ENCODE data around the gene ERC2.

Gene ERC2

DNA sequence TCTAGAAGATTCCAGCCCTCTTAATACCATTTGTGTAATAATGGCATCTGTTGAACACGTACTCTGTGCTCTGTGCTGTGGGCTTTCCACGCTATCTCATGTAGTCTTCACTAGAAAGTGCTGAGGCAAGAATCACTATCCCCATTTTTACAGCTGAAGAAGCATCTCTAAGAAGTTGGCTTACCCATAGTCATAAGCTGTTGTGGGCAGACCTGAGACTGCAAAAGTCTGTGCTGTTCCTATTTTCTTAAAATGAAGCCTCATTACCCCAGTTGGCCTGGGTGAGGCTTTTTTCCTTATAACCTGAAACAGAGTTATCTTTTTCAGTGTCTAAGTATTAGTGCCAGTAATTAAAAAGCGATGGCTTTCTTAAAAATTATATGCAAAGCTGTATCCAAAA, 58.5 kb downstream of the ERC2 start:
- peaks cover 8% of the 10 kb centered on the region for H3K27me3 Mint-ChIP-seq
- H3K4me3 Mint-ChIP-seq = no peak overlapping the region
- H3K4me1 Mint-ChIP-seq (ENCODE audit: low read depth) = no peaks in the 10 kb centered on the region
- no peaks in the 10 kb centered on the region for H3K9me3 Mint-ChIP-seq (ENCODE audit: low read depth)
- no peaks in the 10 kb centered on the region for H3K36me3 Mint-ChIP-seq
- no peak overlapping the region for H3K27ac Mint-ChIP-seq

DNA sequence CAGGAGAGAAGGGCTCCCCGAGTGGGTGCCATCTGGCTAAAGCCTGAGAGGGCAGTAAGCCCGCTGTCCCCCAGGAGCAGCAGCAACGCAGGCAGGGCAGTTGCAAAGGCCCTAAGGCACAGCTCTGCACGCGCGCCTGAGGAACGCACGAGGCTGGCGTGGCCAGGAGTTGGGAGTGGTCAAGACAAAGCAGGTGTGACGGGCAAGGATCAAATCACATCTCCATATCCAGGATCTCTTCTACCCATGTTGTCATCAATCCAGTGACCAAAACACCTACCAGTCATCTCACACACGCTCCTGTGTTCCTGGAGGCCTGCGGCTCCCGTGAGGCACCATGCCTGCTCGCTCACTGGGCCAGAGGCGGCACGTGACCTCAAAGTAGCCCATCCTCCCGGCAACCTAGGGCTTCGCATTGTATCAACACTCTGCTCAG, 59.5 kb downstream of the ERC2 start:
- Mint-ChIP-seq H3K27me3 (peaks cover 8% of the 10 kb centered on the region), H3K36me3 (no peaks in the 10 kb centered on the region), H3K9me3 (ENCODE audit: low read depth) (no peaks in the 10 kb centered on the region), H3K27ac (no peak overlapping the region), H3K4me3 (no peak overlapping the region), H3K4me1 (ENCODE audit: low read depth) (no peaks in the 10 kb centered on the region)

DNA sequence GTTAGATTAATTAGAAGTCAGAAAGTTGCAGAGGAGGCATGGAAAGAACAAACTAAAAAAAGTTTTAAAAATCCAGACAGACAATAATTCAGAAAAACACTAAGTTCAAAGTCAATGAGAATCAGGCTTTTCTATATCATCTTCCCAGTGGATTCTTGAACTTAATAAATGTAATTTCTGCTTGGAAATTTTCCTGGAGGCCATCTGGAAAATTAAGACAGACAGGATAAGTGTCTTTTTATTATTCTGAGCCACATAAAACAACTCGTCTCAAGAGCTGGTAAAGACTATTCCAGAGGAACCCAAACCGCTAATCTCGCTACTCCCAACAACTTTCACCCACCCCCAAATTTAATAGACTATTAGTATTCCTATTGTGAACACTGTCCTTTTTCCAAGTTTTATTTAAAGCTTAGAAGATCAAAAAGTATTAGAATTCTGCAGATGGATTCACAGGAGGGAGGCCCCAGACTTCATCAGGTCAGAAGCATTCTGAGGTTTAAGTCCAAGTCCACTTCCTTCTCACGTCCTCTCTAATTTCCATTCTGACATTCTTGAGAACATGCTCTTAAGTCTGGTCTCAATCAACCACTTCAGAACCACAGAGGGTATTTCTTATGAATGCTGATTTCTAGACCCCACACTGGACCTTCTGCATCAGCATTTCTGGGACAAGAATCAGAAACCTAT, 61.3 kb downstream of the ERC2 start:
- H3K36me3 Mint-ChIP-seq = no peaks in the 10 kb centered on the region
- H3K9me3 Mint-ChIP-seq (ENCODE audit: low read depth) = peaks cover 5% of the 10 kb centered on the region
- H3K4me3 Mint-ChIP-seq = no peak overlapping the region
- H3K27ac Mint-ChIP-seq = no peak overlapping the region
- peaks cover 15% of the 10 kb centered on the region for H3K27me3 Mint-ChIP-seq
- no peaks in the 10 kb centered on the region for H3K4me1 Mint-ChIP-seq (ENCODE audit: low read depth)

DNA sequence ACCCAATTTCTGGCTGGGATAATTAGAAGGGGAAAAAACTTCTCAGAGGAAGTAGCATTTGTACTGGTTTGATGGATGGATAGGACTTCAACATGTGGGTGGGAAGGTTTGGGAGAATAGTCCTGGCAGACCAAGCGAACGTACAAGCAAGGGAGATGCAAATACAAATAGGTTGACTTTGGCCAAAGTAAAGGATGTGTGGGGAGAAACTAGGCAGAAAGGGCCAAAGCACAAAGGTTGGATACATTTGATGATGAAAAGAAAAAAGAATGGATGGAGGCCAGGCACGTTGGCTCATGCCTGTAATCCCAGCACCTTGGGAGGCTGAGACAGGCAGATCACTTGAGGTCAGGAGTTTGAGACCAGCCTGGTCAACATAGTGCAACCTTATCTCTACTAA, 63.4 kb downstream of the ERC2 start:
- H3K4me3 Mint-ChIP-seq = no peak overlapping the region
- H3K4me1 Mint-ChIP-seq (ENCODE audit: low read depth) = no peaks in the 10 kb centered on the region

DNA sequence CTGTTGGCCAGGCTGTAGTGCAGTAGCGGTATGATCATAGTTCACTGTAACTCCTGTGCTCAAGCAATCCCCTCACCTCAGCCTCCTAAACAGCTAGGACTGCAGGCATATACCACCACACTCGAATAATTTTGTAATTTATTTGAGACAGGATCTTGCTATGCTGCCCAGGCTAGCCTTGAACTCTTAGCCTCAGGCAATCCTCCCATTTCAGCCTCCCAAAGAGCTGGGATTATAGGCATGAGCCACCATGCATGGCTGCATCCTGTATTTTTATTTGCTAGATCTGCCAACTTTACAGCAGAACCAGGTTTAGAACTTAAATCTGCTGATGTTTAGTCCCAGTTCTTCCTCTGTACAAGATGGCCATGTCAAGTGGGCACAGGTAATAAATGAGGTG, 69.6 kb downstream of the ERC2 start:
- Mint-ChIP-seq H3K4me1 (ENCODE audit: low read depth) (no peaks in the 10 kb centered on the region), H3K27me3 (peaks cover 14% of the 10 kb centered on the region), H3K36me3 (no peaks in the 10 kb centered on the region), H3K9me3 (ENCODE audit: low read depth) (peaks cover 8% of the 10 kb centered on the region), H3K4me3 (no peak overlapping the region), H3K27ac (no peak overlapping the region)

More for the DNA sequence above, 63.4 kb downstream of the ERC2 start:
- Mint-ChIP-seq H3K27me3 (peaks cover 14% of the 10 kb centered on the region), H3K36me3 (no peaks in the 10 kb centered on the region), H3K9me3 (ENCODE audit: low read depth) (peaks cover 8% of the 10 kb centered on the region), H3K27ac (no peak overlapping the region)

DNA sequence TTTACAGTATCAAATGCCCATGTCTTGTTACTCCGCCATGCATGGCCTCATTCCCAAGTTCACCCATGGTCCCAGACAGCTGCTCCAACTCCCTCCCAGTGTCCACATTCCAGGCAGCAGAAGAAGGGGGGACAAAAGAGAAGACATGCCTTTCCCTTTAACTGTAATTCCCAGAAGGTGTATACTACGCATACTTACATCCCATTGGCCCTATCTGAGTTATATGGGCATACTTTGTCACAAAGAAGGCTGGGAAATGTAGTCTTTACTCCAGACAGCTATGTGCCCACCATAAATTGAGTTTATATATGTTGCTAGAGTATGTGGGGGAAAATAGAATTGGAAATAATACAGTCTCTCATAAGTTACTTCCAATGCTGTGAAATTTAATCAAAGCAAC, 70.5 kb downstream of the ERC2 start:
- Mint-ChIP-seq H3K27ac (no peak overlapping the region), H3K4me3 (no peak overlapping the region), H3K27me3 (peaks cover 12% of the 10 kb centered on the region), H3K4me1 (ENCODE audit: low read depth) (no peaks in the 10 kb centered on the region), H3K9me3 (ENCODE audit: low read depth) (peaks cover 8% of the 10 kb centered on the region), H3K36me3 (no peaks in the 10 kb centered on the region)

DNA sequence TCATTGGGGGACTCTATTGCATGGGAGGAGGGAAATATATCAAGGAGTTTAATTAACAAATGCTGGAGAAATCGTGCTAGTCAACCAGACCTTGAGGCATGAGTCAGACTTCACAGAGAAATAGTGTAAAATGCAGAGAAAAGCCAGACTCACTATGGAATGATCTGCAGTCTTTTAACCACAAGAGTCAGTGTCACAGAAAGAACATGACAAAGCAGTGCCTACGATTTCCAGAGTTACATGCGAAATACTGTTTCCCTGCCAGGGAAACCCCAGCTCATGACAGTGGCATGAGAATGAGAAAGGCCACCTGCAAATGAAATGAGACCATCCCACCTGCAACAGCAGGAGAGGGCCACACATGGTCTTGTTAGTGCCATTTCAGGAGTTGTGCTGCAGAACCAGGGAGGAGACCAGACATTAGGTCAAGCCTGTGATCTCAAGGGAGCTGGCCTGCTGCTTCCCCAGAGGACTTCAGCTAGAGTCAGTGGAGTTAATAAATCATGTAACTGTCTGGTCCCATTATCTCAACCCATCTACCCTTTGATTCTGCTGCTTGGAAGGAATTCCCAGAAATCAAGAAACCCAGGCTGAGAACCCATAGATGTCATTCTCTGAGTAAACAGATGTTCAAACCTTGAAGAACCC, 79.0 kb downstream of the ERC2 start:
- Mint-ChIP-seq H3K36me3 (no peaks in the 10 kb centered on the region), H3K4me1 (ENCODE audit: low read depth) (peaks cover 9% of the 10 kb centered on the region), H3K27me3 (peaks cover 11% of the 10 kb centered on the region), H3K9me3 (ENCODE audit: low read depth) (no peaks in the 10 kb centered on the region), H3K4me3 (no peak overlapping the region), H3K27ac (no peak overlapping the region)

DNA sequence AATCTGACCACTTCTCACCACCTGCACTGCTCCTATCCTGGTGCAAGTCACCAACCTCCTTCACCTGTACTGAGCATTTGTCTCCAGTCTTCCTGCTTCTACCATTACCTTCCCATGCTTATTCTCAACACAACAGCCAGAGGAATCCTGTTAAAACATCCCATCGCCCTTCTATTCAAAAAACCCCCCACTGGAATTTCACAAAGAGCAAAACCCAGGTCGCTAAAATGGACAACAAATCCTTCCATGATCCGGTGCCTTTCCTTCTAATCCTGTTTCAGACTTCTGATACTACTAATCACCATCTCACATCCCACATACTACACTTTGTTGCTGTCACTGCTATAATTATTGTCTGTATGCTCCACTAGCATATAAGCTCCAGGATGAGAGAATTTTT, 85.2 kb downstream of the ERC2 start:
- H3K27me3 Mint-ChIP-seq = peaks cover 4% of the 10 kb centered on the region
- H3K9me3 Mint-ChIP-seq (ENCODE audit: low read depth) = no peaks in the 10 kb centered on the region
- H3K36me3 Mint-ChIP-seq = no peaks in the 10 kb centered on the region
- no peak overlapping the region for H3K4me3 Mint-ChIP-seq
- H3K27ac Mint-ChIP-seq = no peak overlapping the region
- no peaks in the 10 kb centered on the region for H3K4me1 Mint-ChIP-seq (ENCODE audit: low read depth)

DNA sequence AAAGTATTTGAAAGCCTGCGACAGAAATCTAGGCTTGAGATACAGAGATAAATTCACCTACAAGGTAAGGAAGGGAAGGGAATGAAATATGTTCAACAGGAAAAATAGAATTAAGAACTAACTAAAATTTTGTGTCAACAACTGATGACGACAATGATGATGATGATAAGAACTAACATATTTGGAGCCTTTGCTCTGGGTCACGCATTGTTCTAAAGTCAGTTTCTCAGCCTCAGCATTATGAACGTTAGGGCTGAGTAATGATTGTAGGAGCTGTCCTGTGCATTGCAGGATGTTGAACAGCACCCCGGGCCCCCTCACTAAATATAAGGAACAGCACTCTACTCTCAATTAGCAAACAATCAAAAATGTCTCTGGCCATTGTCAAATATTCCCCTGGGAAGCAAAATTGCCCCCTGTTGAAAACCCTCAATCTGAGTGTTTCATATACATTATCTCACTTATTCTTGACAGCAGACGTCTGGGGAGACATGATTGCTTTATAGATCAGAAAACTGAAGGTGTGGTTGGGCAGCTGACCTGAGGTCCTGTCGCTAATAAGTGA, 88.5 kb downstream of the ERC2 start:
- H3K4me3 Mint-ChIP-seq = no peak overlapping the region
- H3K27me3 Mint-ChIP-seq = peaks cover 4% of the 10 kb centered on the region
- H3K36me3 Mint-ChIP-seq = no peaks in the 10 kb centered on the region
- H3K4me1 Mint-ChIP-seq (ENCODE audit: low read depth) = no peaks in the 10 kb centered on the region
- no peak overlapping the region for H3K27ac Mint-ChIP-seq
- peaks cover 4% of the 10 kb centered on the region for H3K9me3 Mint-ChIP-seq (ENCODE audit: low read depth)

DNA sequence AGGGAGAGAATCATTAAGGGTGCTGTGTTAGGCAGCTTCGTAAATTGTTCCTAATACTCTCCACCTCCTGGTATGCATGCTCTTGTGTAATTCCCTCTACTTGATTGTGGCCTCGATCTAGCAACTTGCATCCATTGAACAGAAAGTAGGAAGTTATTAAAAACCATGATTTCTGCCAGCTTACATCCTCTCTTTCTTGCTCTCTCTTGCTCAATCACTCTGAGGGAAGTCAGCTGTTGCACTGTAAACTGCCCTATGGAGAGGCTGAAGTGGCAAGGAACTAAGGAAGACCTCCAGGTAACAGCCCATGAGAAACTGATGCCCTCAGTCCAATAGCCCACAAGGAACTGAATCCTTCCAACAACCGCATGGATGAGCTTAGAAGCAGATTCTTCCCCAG, 92.6 kb downstream of the ERC2 start:
- Mint-ChIP-seq H3K36me3 (no peaks in the 10 kb centered on the region), H3K27me3 (peaks cover 9% of the 10 kb centered on the region), H3K4me1 (ENCODE audit: low read depth) (no peaks in the 10 kb centered on the region), H3K4me3 (no peak overlapping the region), H3K27ac (no peak overlapping the region), H3K9me3 (ENCODE audit: low read depth) (peaks cover 4% of the 10 kb centered on the region)

DNA sequence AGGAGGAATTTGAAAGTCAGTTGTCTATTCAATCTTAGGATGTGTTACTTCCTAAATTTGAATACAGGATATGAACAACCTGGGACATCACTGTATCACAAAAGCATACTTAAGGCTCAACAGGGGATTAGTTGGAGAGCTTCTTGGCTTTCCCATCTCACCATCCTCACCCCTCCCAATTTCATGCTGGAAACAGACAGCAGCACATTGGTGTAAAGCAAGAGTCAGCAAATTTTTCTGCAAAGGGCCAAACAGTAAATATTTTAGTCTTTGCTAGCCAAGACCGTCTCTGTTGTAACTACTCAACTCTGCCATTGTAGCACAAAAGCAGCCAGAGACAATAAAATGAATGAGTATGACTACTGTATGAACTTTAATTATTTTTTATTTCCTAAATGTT, 94.9 kb downstream of the ERC2 start:
- Mint-ChIP-seq H3K4me3 (no peak overlapping the region), H3K9me3 (ENCODE audit: low read depth) (peaks cover 4% of the 10 kb centered on the region), H3K36me3 (no peaks in the 10 kb centered on the region), H3K4me1 (ENCODE audit: low read depth) (no peaks in the 10 kb centered on the region), H3K27me3 (peaks cover 8% of the 10 kb centered on the region), H3K27ac (no peak overlapping the region)

DNA sequence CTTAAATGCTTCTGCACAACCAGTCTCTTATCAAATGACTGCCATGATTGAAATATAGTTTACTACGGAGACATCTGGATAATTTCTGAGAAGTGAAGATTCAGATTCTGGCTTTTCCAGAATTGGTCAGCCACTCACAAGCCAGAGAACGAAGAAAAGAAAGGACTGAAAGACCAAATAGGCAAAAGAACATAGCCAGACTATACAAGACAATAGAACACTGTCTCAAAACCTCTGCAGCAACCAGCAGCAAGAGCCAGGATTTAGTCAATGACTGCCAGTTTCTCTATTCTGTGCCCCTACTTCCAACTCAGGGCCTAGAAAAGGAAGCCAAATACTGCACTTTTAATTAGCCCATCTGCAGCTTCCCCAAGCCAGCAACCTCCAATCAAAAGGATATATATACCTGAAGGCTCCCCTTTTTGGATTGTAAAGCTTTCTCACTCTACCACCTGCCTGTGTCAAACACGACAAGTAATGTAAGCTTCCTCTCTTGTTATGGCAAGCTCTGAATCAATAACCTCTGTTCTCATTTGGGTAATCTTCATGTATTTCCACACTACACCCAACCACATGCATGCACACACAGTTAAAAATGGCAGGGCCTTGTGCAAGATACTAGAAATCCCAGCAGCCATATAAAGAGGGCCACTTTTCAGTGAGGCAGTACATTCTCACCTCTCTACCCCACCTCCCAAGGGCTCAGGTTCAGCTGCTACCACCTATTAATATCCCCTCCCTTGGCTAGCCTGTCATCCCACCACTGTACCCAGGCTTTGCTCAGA, 97.1 kb downstream of the ERC2 start:
- H3K27me3 Mint-ChIP-seq = peaks cover 10% of the 10 kb centered on the region
- peaks cover 4% of the 10 kb centered on the region for H3K9me3 Mint-ChIP-seq (ENCODE audit: low read depth)
- no peaks in the 10 kb centered on the region for H3K36me3 Mint-ChIP-seq
- H3K4me1 Mint-ChIP-seq (ENCODE audit: low read depth) = no peaks in the 10 kb centered on the region
- no peak overlapping the region for H3K27ac Mint-ChIP-seq
- H3K4me3 Mint-ChIP-seq = no peak overlapping the region

DNA sequence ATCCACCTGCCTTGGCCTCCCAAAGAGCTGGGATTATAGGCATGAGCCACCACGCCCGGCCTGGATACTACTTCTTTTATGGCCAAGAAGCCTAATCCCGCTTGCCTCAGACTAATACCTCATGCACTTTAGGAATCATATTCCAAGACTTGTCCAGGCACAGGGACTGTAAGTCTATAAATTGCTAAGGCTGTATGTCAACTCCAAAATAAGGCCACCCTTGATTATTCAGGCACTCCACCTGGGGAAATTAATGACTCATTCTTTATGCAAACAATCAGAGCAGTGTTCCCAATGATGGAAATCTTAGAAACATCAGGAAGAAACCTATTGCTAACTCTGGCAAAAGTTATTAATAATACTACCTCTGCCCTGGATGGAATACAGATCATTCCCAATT, 98.4 kb downstream of the ERC2 start:
- Mint-ChIP-seq H3K27me3 (peaks cover 10% of the 10 kb centered on the region), H3K4me3 (no peak overlapping the region), H3K27ac (no peak overlapping the region), H3K36me3 (no peaks in the 10 kb centered on the region), H3K4me1 (ENCODE audit: low read depth) (no peaks in the 10 kb centered on the region), H3K9me3 (ENCODE audit: low read depth) (no peaks in the 10 kb centered on the region)

DNA sequence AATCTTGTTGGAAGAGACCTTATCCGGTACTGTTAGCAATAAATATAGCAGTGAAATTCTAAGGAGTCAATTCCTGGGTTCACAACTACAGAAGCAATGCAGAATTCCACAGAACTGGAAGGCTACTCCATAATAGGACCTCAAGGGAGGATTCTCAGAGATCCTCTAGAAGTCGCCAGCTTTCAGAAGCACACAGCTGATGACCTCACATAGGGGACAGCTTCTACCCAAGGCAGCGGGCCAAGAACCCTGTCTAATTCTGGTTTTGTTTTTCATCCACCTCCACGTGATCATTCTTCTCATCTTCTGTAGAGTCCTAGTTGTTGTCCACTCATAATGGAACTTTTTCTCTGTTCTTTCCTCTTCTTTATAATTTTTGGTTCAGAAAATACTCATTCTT, 99.4 kb downstream of the ERC2 start:
- H3K4me3 Mint-ChIP-seq = no peak overlapping the region
- no peaks in the 10 kb centered on the region for H3K4me1 Mint-ChIP-seq (ENCODE audit: low read depth)
- no peaks in the 10 kb centered on the region for H3K36me3 Mint-ChIP-seq
- H3K27ac Mint-ChIP-seq = no peak overlapping the region
- peaks cover 10% of the 10 kb centered on the region for H3K27me3 Mint-ChIP-seq
- no peaks in the 10 kb centered on the region for H3K9me3 Mint-ChIP-seq (ENCODE audit: low read depth)

DNA sequence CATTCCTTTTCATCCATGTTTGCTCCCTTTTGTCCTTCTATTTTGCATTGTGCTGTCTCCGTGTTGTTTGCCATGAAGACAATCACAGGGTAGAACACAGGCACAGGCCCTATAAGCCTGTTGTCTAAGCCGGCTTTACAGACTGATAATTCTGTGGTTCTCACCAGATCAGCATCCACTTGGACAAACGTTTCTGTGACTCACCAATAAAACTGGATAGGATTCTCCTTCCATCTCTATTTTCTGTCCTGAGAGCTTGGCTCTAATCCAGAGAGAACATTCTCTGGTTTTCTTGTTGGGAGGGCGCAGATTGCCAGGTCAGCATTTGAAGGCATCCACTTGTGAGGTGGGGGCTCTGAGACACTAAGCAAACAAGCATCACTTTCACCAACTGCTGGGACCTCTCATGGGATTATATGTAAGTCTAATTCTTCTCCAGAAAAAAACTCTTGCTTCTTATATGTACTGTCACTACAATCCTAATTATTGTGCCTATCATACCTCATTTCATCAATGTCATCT, 101.6 kb downstream of the ERC2 start:
- Mint-ChIP-seq H3K4me1 (ENCODE audit: low read depth) (no peaks in the 10 kb centered on the region), H3K4me3 (no peak overlapping the region), H3K9me3 (ENCODE audit: low read depth) (no peaks in the 10 kb centered on the region), H3K27me3 (peaks cover 12% of the 10 kb centered on the region), H3K36me3 (no peaks in the 10 kb centered on the region), H3K27ac (no peak overlapping the region)

All from activated naive CD8-positive, alpha-beta T cell (primary cell).